ENCODE measurements around the gene CBR3. TPM values are rescaled to one million over a fixed set of nuclear protein-coding genes. Genes with fewer than 3 reads are reported as not detected.
"Not testable (repeated sequence)": the region's sequence is repeated elsewhere in the genome, so short reads cannot be mapped to it uniquely, and the experiment has no call there.

CBR3 gene
- total and polyA plus RNA-seq, 4 donors = 0.23 to 9.0 (median 4.7) TPM

DNA sequence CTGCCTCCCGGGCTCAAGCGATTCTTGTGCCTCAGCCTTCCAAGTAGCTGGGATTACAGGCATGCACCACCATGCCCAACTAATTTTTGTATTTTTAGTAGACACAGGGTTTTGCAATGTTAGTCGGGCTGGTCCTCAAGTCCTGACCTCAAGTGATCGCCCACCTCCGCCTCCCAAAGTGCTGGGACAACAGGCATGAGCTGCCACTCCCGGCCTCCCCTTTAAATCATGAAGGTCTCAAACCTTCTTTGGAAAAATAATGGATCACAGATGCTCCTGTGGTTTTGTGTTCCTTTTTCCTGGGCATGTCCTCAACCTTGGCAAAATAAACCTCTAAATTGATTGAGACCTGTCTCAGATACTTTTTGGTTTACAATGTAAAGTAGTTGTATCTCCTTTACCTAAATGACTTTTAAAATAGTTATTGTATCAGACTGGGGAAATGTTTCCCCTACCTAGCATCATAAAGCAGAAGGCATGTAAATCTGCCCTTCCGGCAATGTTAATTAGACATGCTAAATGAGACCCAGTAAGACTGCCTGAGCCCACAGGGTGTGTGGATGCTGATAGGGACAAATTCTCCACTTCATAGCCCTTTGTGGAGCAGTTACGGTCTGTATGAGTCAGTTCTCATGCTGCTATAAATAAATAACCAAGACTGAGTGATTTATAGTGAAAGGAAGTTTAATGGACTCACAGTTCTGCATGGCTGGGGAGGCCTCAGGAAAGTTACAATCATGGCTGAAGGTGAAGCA is 37.3 kb upstream of the CBR3 start:
- Histone ChIP-seq H3K9me3 (ENCODE audit: control insufficient read depth in 4 of 4, insufficient read depth in 3 of 4, low read length in 3 of 4) (peaks cover 0 to 4% (median 0%) of the 10 kb centered on the region in 4 donors), H3K4me1 (ENCODE audit: control insufficient read depth in 5 of 5, insufficient read depth in 5 of 5, low read length in 5 of 5) (no peaks in the 10 kb centered on the region), H3K4me3 (no peak overlapping the region), H3K27me3 (ENCODE audit: control insufficient read depth in 3 of 3, insufficient read depth in 3 of 3, low read length in 2 of 3) (peaks cover 0 to 2% (median 2%) of the 10 kb centered on the region in 3 donors), H3K9ac (ENCODE audit: insufficient read depth in 1 of 2, low read length in 2 of 2) (no peak overlapping the region), H3K27ac (ENCODE audit: low read depth in 1 of 2, low read length in 1 of 2) (no peak overlapping the region), H3K36me3 (ENCODE audit: control insufficient read depth in 4 of 4, insufficient read depth in 4 of 4, low read length in 4 of 4) (no peaks in the 10 kb centered on the region)
- no peak for ATAC-seq (ENCODE audit: insufficient read depth, low FRiP score)
- TF ChIP-seq CTCF (IDR thresholded peaks at IDR 0.05; ENCODE audit: control extremely low read depth, extremely low read depth) = no peak
- no peak for DNase-seq
- WGBS, 2 donors = 75 to 81% methylated on average over 8 of the region's 8 CpGs

GRCh38 chr21:36098182-36098532 is 36.7 kb upstream of the CBR3 start:
- no peaks in the 10 kb centered on the region for H3K4me1 ChIP-seq (ENCODE audit: control insufficient read depth in 5 of 5, insufficient read depth in 5 of 5, low read length in 5 of 5)
- WGBS, 2 donors = 37 to 57% methylated on average over 2 of the region's 2 CpGs
- no peak for TF ChIP-seq CTCF (IDR thresholded peaks at IDR 0.05; ENCODE audit: control extremely low read depth, extremely low read depth)
- no peaks in the 10 kb centered on the region for H3K36me3 ChIP-seq (ENCODE audit: control insufficient read depth in 4 of 4, insufficient read depth in 4 of 4, low read length in 4 of 4)
- no peak overlapping the region for H3K9ac ChIP-seq (ENCODE audit: insufficient read depth in 1 of 2, low read length in 2 of 2)
- peaks cover 0 to 2% (median 2%) of the 10 kb centered on the region in 3 donors for H3K27me3 ChIP-seq (ENCODE audit: control insufficient read depth in 3 of 3, insufficient read depth in 3 of 3, low read length in 2 of 3)
- no peak overlapping the region for H3K4me3 ChIP-seq
- DNase-seq (no peak), ATAC-seq (ENCODE audit: insufficient read depth, low FRiP score) (no peak)
- H3K27ac ChIP-seq (ENCODE audit: low read depth in 1 of 2, low read length in 1 of 2) = no peak overlapping the region
- H3K9me3 ChIP-seq (ENCODE audit: control insufficient read depth in 4 of 4, insufficient read depth in 3 of 4, low read length in 3 of 4) = peaks cover 0 to 4% (median 0%) of the 10 kb centered on the region in 4 donors

GRCh38 chr21:36099000-36099399 is 35.9 kb upstream of the CBR3 start:
- H3K4me1 ChIP-seq (ENCODE audit: control insufficient read depth in 5 of 5, insufficient read depth in 5 of 5, low read length in 5 of 5) = no peaks in the 10 kb centered on the region
- no peaks in the 10 kb centered on the region for H3K36me3 ChIP-seq (ENCODE audit: control insufficient read depth in 4 of 4, insufficient read depth in 4 of 4, low read length in 4 of 4)
- DNase-seq (no peak), ATAC-seq (ENCODE audit: insufficient read depth, low FRiP score) (no peak)
- no peak overlapping the region for H3K9ac ChIP-seq (ENCODE audit: insufficient read depth in 1 of 2, low read length in 2 of 2)
- WGBS, 2 donors = 74 to 95% methylated on average over 3 of the region's 3 CpGs
- peaks cover 0 to 2% (median 2%) of the 10 kb centered on the region in 3 donors for H3K27me3 ChIP-seq (ENCODE audit: control insufficient read depth in 3 of 3, insufficient read depth in 3 of 3, low read length in 2 of 3)
- H3K4me3 ChIP-seq = no peak overlapping the region
- H3K27ac ChIP-seq (ENCODE audit: low read depth in 1 of 2, low read length in 1 of 2) = no peak overlapping the region
- peaks cover 0 to under 1% (median 0%) of the 10 kb centered on the region in 4 donors for H3K9me3 ChIP-seq (ENCODE audit: control insufficient read depth in 4 of 4, insufficient read depth in 3 of 4, low read length in 3 of 4)
- TF ChIP-seq CTCF (IDR thresholded peaks at IDR 0.05; ENCODE audit: control extremely low read depth, extremely low read depth) = no peak

DNA sequence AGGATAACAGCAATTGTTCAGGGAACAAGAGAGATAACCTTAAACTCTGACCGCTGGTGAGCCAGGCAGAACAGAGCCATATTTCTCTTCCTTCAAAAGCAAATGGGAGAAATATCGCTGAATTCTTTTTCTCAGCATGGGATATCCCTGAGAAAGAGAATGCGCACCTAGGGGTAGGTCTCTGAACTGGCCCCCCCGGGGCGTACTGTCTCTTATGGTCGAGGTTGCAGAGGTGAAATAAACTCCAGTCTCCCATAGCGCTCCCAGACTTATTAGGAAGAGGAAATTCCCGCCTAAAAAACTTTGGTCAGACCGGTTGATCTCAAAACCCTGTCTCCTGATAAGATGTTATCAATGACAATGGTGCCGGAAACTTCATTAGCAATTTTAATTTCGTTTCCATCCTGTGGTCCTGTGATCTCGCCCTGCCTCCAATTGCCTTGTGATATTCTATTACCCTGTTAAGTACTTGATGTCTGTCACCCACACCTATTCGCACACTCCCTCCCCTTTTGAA is 35.1 kb upstream of the CBR3 start:
- ATAC-seq (ENCODE audit: insufficient read depth, low FRiP score); H3K27ac ChIP-seq (ENCODE audit: low read depth in 1 of 2, low read length in 1 of 2); DNase-seq; H3K9ac ChIP-seq (ENCODE audit: insufficient read depth in 1 of 2, low read length in 2 of 2); H3K9me3 ChIP-seq (ENCODE audit: control insufficient read depth in 4 of 4, insufficient read depth in 3 of 4, low read length in 3 of 4); H3K4me1 ChIP-seq (ENCODE audit: control insufficient read depth in 5 of 5, insufficient read depth in 5 of 5, low read length in 5 of 5); H3K4me3 ChIP-seq; H3K27me3 ChIP-seq (ENCODE audit: control insufficient read depth in 3 of 3, insufficient read depth in 3 of 3, low read length in 2 of 3); H3K36me3 ChIP-seq (ENCODE audit: control insufficient read depth in 4 of 4, insufficient read depth in 4 of 4, low read length in 4 of 4): not testable (repeated sequence)
- WGBS, 2 donors = 66 to 67% methylated on average over 13 of the region's 13 CpGs

Data from lung (tissue), 12 donors.